Limb (tissue), 2 donors: Measurements from ENCODE around the gene NOTCH2.

ENCODE experiments used
- DNase-seq, 2 donors: peaks; one replicate each; pipeline ENCODE4 v3.0.0-alpha.2; 2016; ENCODE audit errors: extremely low spot score in 2 of 2

Gene NOTCH2

GRCh38 chr1:119879510-119880434 lies 189.7 kb downstream of the NOTCH2 start:
- no peak for DNase-seq

- no peak for DNase-seq
Measured at GRCh38 chr1:119878171-119878570, 191.3 kb downstream of the NOTCH2 start.

DNA sequence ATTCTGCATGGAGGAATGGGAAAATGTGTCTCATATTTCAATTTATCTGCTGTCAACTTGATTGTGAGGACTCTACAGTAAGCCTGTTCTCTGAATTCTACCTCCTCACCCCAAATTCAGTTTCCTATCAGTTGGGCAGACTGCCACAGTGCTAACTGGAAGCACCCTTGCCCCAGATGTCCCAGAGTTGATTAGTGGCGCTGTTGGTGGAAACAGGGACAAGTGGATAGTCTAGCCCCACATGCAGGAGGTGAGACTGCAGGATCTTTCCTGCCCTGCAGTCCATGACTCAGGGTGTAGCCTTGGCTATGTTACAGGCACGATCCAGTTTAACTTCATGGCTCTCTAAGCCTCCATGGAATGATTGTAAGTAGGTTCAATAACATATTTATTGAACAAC lies 195.3 kb downstream of the NOTCH2 start:
- no peak for DNase-seq

- peak in 1 of 2 donors; percentile 69 for DNase-seq
Measured at GRCh38 chr1:119873135-119874015, 196.1 kb downstream of the NOTCH2 start.

DNA sequence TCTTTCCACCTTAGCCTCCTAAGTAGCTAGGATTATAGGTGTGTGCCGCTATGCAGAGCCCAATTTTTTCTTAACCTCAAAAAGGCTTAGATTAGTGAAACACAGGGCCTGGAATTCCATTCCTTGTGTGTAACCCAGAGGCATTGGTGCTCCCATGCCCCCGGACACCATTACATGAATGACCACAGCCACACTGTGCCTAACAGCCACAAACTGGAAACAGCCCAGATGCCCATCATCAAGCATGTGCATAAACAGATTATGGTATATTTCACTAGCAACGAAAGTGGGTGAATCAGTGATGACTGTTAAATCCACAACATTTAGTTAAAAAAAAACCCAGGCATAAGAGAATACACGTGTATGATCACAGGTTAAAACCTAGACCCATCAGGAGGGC lies 197.6 kb downstream of the NOTCH2 start:
- DNase-seq = no peak

- DNase-seq = peak; percentile 81 to 90
Measured at GRCh38 chr1:119870917-119871596, 198.4 kb downstream of the NOTCH2 start.

DNA sequence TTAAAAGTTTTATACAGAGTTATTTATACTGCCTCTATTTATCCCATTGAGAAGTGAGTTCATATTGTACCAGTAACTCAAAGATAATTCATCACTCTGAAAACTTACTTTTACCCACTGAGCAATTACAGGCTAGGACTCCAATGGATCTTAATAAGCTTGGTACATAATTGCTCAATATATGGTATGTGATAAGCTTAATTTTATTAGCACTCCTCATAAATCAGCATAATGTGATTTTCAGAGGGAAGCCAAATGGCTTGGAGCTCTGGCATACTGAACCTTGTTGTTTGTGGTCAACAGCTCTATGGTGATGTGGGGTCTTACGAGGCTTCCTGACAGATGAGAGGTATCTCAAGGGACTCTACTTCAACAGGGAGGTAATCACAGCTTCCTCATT lies 199.5 kb downstream of the NOTCH2 start:
- no peak for DNase-seq

DNA sequence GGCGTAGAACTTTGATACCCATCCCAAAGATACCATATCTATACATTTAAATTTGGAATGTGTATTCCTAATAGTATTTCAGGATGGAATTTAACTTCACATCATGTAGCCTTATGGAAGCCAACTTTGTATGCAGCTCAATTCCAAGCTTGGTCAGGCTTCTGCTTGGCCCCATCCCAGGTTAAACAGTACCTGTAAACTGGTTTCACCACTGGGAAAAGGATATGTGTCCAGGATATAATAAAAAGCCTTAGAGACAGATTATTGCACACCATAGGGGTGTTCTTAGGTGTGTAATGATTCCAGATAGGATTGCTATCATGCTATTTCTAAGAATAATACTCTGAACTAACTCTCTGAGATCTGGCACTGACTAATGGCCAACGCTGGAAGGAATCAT lies 201.3 kb downstream of the NOTCH2 start:
- DNase-seq = no peak

GRCh38 chr1:119866451-119866850 lies 203.0 kb downstream of the NOTCH2 start:
- no peak for DNase-seq

DNA sequence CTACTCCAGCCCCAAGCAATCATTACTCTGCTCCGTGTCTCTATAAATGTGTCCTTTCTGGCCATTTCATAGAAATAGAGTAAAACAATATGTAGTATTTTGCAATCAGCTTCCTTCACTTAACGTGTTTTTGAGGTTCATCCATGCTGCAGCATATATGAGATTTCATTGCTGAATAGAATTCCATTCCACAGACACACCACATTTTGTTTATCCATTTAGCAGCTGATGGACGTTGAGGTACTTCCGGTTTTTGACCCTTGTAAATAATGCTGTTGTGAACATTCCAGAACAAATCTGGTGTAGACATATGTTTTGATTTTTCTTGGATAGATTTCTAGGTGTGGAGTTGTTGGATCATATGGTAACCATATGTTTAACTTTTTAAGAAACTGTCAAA lies 203.8 kb downstream of the NOTCH2 start:
- DNase-seq = peak in 1 of 2 donors; percentile 48

DNA sequence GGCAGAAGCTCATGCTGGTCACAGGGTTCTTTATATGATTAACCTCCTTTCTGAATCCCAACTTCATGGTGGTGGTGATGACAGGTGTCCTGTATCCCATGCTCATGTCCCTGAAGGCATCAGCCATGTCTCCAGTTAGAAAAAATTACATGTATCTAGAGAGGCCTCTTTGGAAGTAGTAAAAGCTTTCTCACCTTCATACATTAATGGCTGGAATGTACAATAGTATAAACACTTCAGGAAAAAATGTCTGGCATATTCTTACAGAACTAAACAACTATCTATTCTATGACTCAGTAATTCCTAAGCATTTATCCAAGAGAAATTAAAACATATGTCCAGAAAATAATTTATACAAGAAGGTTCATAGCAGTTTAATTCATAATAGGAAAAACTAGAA lies 207.2 kb downstream of the NOTCH2 start:
- DNase-seq = no peak
